Bronchial smooth muscle cell (primary cell): ENCODE data around the gene AGTR2. TPM values are rescaled to one million over a fixed set of nuclear protein-coding genes. Genes with fewer than 3 reads are reported as not detected.

Experiments
- total RNA-seq: library from RNA; depleted of rRNA; stranded (reverse); fragments of >200 nt; gene quantifications from 2 replicates; pipeline ENCODE4 v1.2.1, GENCODE V29; 2014

Gene AGTR2
- not detected in 2 replicates for total RNA-seq

GRCh38 chrX:116170511-116170910, at the start of gene AGTR2:
Gene AGTR2, plus strand, starts transcription at chrX:116170744. Its CDS starts 1,537 bp downstream, at chrX:116172281.

